ENCODE measurements around the gene APEX1. TPM values are rescaled to one million over a fixed set of nuclear protein-coding genes. Genes with fewer than 3 reads are reported as not detected.

Gene APEX1
- total RNA-seq, 2 experiments from 2014 or later, result 125 to 127 TPM

- ATAC-seq (ENCODE audit: poor library complexity) (no peak), DNase-seq (no peak)
- H3K27ac ChIP-seq (ENCODE audit: low read depth in 1 of 2, low read length in 2 of 2), result no peak overlapping the region
- peaks cover 47% of the 10 kb centered on the region for H3K36me3 ChIP-seq (ENCODE audit: insufficient read depth, low read length)
- no peaks in the 10 kb centered on the region for H3K9me3 Mint-ChIP-seq
- H3K27me3 ChIP-seq (ENCODE audit: control insufficient read depth in 1 of 2, insufficient read depth in 2 of 2, low read length in 2 of 2), result no peaks in the 10 kb centered on the region
- POLR2A ChIA-PET, result interaction anchor here (3.2 to 3.8 kb wide), 2 partner anchors 13 to 226 kb away, joined by 22 to 33 read pairs; partner anchors contain the start of genes PNP and RNASE4
- no peaks in the 10 kb centered on the region for H3K27me3 Mint-ChIP-seq
- no peak overlapping the region for H3K4me3 ChIP-seq (ENCODE audit: low read length)
- H3K4me3 Mint-ChIP-seq, result peak overlapping the region; percentile 38
- H3K27ac Mint-ChIP-seq, result no peak overlapping the region
- TF ChIP-seq CTCF (IDR thresholded peaks at IDR 0.05), result no peak
- H3K4me1 ChIP-seq (ENCODE audit: insufficient read depth, low read length), result peaks cover 52% of the 10 kb centered on the region
- no peaks in the 10 kb centered on the region for H3K9me3 ChIP-seq (ENCODE audit: control insufficient read depth in 1 of 2, insufficient read depth in 1 of 2, low read length in 2 of 2)
- intact Hi-C loops (cut with DNase I, micrococcal nuclease), result loop anchor here in 1 of 2 experiments (5.0 kb wide), 4 partner anchors 45 to 995 kb away; partner anchors contain the start of genes CCNB1IP1 and TEP1
- H3K4me1 Mint-ChIP-seq (ENCODE audit: low read depth), result peaks cover 25% of the 10 kb centered on the region
- CTCF ChIA-PET, result interaction anchor here (1.8 kb wide), 1 partner anchor 113 kb away, joined by 4 read pairs; the partner anchor contains the start of gene PARP2
- H3K36me3 Mint-ChIP-seq (ENCODE audit: low read depth), result peaks cover 46% of the 10 kb centered on the region
Measured at GRCh38 chr14:20456971-20457370, 1.9 kb downstream of the APEX1 start.

GRCh38 chr14:20458031-20458789 lies 3.2 kb downstream of the APEX1 start:
- Mint-ChIP-seq H3K27ac (peak overlapping the region; percentile 87), H3K36me3 (ENCODE audit: low read depth) (peaks cover 36% of the 10 kb centered on the region), H3K4me1 (ENCODE audit: low read depth) (peaks cover 26% of the 10 kb centered on the region), H3K4me3 (peak overlapping the region; percentile 26), H3K9me3 (no peaks in the 10 kb centered on the region), H3K27me3 (no peaks in the 10 kb centered on the region)
- Histone ChIP-seq H3K9me3 (ENCODE audit: control insufficient read depth in 1 of 2, insufficient read depth in 1 of 2, low read length in 2 of 2) (no peaks in the 10 kb centered on the region), H3K36me3 (ENCODE audit: insufficient read depth, low read length) (peaks cover 41% of the 10 kb centered on the region), H3K27me3 (ENCODE audit: control insufficient read depth in 1 of 2, insufficient read depth in 2 of 2, low read length in 2 of 2) (no peaks in the 10 kb centered on the region), H3K4me1 (ENCODE audit: insufficient read depth, low read length) (peaks cover 57% of the 10 kb centered on the region), H3K27ac (ENCODE audit: low read depth in 1 of 2, low read length in 2 of 2) (no peak overlapping the region), H3K4me3 (ENCODE audit: low read length) (no peak overlapping the region)
- intact Hi-C loops (cut with DNase I, micrococcal nuclease), result loop anchor here in 1 of 2 experiments (5.0 kb wide), 4 partner anchors 46 to 994 kb away; partner anchors contain the start of genes CCNB1IP1 and TEP1
- DNase-seq (no peak), ATAC-seq (ENCODE audit: poor library complexity) (no peak)
- ChIA-PET CTCF (no interaction called here), POLR2A (interaction anchor here (1.4 kb wide), 1 partner anchor 12 kb away, joined by 4 read pairs; no protein-coding TSS in a partner anchor)
- TF ChIP-seq CTCF (IDR thresholded peaks at IDR 0.05), result no peak

- peaks cover 31% of the 10 kb centered on the region for H3K36me3 Mint-ChIP-seq (ENCODE audit: low read depth)
- Histone ChIP-seq H3K4me1 (ENCODE audit: insufficient read depth, low read length) (peaks cover 47% of the 10 kb centered on the region), H3K36me3 (ENCODE audit: insufficient read depth, low read length) (peaks cover 41% of the 10 kb centered on the region), H3K9me3 (ENCODE audit: control insufficient read depth in 1 of 2, insufficient read depth in 1 of 2, low read length in 2 of 2) (no peaks in the 10 kb centered on the region), H3K4me3 (ENCODE audit: low read length) (peak overlapping the region; percentile 69), H3K27me3 (ENCODE audit: control insufficient read depth in 1 of 2, insufficient read depth in 2 of 2, low read length in 2 of 2) (no peaks in the 10 kb centered on the region), H3K27ac (ENCODE audit: low read depth in 1 of 2, low read length in 2 of 2) (peak overlapping the region; percentile 94 to 97)
- no peaks in the 10 kb centered on the region for H3K9me3 Mint-ChIP-seq
- peak; percentile 30 for ATAC-seq (ENCODE audit: poor library complexity)
- H3K27me3 Mint-ChIP-seq, result no peaks in the 10 kb centered on the region
- CTCF ChIA-PET, result no interaction called here
- peak overlapping the region; percentile 87 for H3K27ac Mint-ChIP-seq
- TF ChIP-seq CTCF (IDR thresholded peaks at IDR 0.05), result no peak
- DNase-seq, result peak; percentile 42 to 86 (median 66)
- peak overlapping the region; percentile 95 for H3K4me3 Mint-ChIP-seq
- peaks cover 26% of the 10 kb centered on the region for H3K4me1 Mint-ChIP-seq (ENCODE audit: low read depth)
- intact Hi-C loops (cut with DNase I, micrococcal nuclease), result loop anchor here in 1 of 2 experiments (1.0 to 10.0 kb wide), 4 partner anchors 17 to 624 kb away; partner anchors contain the start of genes PARP2 and RNASE4
- POLR2A ChIA-PET, result interaction anchor here (0.8 to 2.7 kb wide), 18 partner anchors 11 to 409 kb away, joined by 3 to 43 read pairs (median 8); partner anchors contain the start of genes PARP2, PNP, RNASE4 and TEP1
Measured at GRCh38 chr14:20460458-20461224, 5.6 kb downstream of the APEX1 start.

Measured in CD4-positive, alpha-beta T cell (primary cell).